ENCODE measurements around the gene LRRC56.

- TF ChIP-seq CTCF (IDR thresholded peaks at IDR 0.05) (no peak), POLR2A (IDR thresholded peaks at IDR 0.05) (no peak)
These were observed 3.5 kb upstream of the LRRC56 start for GRCh38 chr11:533586-534395.

Measured in lower leg skin (tissue), 3 donors.